GM21526 (cell line): ENCODE data around the gene IL31RA.

Experiments
- ATAC-seq: cut with Tn5 transposase; IDR thresholded peaks from one replicate; pipeline ENCODE4 v1.9.1; 2021; ENCODE audit warnings: moderate library complexity; ENCODE audit not compliant: unreplicated experiment, low FRiP score

Gene IL31RA

DNA sequence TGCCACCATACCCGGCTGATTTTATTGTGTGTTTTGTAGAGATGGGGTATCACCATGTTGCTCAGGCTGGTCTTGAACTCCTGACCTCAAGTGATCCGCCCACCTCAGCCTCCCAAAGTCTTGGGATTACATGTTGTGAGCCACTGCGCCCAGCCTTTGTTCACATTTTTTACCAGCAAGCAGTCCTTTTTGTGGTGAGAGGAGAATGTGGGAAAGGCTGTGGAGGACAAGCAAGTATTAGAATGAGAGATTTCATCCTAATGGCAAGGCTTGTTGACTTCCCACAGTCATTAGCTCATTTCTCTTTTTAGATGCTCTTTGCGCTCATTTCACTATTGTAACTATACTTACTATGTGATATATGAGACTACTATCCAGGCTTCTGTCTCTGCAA lies 6.1 kb downstream of the IL31RA start:
- ATAC-seq: no peak

DNA sequence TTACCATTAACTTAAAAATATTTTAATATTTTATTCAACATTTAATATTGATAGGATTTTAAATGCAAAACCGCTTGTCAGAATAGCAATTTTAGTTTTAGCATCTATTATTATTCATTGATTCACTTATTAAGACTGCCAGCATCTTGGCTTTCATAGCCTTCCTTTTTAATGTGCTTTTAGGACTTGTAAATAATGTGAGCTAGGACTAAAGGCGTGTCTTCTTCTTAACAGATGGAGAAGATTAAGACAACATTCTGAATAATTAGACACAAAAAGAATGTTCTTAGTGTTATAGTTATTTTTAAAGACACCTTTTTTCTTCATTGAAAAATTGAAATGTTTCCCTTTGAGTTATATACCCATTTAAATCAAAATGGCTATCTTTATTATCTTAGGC lies 6.9 kb downstream of the IL31RA start:
- no peak for ATAC-seq

DNA sequence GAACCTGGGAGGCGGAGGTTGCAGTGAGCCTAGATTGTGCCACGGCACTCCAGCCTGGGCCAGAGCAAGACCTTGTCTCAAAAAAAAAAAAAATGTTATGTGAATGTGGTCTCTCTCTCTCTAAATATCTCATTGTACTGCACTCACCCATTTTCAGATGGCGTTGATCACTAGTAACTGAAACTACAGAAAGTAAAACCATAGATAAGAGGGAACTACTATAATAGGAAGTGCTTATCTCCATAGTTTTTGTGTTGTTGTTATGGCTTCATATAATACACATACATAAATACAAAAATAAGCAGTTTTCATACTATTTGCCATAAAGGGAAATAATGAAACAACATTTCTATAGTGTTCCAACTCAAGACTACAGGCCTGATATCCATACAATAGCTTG lies 9.1 kb downstream of the IL31RA start:
- no peak for ATAC-seq

DNA sequence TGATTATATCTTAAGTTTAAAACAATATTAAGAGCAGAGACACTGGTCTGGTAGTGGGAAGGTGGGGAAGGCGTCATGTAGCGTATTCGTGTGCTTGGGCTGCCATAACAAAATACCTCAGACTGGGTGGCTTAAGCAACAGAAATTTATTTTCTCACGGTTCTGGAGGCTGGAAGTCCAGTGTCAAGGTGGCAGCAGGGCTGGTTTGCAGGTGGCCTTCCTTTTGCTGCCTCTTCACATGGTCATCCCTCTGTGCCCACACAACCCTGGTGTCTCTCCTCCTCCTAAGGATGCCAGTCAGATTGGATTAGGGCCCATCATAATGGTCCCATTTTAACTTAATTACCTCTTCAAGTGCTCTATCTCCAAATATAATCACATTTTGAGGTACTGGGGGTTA lies 9.6 kb downstream of the IL31RA start:
- no peak for ATAC-seq

DNA sequence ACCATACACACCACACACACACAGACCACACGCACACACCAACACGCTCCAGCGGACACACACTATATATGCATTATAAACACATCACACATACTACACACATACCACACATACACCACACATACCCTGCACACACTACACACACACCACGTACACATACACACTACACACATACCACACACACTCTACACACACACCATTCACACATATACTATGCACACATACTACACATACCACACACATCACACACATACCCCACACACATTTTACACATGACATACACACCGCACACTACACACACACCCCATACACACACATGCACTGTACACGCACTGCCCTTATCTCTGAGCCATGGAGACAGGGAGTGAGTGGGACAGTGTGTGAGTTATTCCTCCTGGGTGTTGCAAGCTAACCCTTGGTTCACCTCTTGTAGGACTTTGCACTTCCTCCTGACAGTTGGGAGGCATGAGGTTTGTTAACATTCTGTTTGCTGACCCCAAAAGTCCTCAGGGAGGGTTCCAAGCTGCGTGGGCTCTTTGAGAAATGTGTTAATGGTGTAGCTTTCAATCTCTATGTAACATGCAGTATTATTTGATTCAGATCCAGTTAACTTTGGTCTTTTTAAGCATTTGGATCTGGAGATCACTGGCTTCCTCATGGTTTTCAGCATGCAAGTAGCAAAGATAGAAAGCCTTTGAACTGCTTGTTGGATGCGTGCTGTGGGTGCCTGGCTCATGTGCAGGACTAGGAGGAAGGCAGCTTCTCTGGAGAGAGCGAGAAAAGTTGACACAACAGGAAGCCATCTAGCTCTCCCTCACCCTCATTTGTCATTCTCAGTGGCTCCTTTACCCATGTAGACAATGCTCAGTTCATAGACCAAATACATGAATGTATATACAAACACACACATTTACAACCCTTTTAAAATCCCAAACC lies 13.7 kb downstream of the IL31RA start:
- ATAC-seq: no peak

DNA sequence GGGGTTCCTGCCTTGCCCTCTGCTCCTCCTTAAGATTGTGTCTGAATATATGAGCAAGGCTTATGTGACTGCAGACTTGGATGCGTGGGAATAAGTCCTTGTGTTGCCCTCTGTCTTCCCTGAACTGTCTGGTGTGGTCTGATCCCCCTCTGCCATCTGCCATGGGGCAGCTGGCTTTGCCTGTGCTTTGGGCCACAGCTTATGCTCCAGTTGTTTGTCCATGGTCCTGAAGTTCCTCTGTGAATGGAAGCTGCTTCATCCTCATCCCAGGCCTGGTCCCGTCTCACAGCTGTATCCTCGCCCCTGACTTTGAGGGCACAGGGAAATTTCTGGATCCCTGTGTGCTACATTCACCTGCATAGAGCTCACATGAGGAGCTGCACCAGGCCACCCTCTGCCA lies 14.7 kb downstream of the IL31RA start:
- no peak for ATAC-seq

DNA sequence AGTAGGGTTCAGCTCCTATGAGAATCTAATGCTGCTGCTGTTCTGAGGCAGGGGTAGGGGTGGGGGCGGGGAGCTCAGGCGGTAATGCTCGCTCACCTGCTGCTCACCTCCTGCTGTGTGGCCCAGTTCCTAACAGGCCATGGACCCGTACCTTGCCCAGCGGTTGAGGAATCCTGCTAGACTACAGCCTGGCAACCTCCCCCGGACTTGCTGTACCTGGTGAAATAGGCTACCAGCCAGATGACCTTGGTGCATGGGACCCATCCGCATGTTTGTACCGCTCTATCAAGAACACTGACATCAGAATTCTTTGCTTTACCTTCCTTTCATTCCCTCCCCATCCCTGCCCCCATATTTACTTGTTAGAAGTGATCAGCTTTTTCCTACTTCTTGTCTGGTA lies 15.3 kb downstream of the IL31RA start:
- ATAC-seq: no peak

DNA sequence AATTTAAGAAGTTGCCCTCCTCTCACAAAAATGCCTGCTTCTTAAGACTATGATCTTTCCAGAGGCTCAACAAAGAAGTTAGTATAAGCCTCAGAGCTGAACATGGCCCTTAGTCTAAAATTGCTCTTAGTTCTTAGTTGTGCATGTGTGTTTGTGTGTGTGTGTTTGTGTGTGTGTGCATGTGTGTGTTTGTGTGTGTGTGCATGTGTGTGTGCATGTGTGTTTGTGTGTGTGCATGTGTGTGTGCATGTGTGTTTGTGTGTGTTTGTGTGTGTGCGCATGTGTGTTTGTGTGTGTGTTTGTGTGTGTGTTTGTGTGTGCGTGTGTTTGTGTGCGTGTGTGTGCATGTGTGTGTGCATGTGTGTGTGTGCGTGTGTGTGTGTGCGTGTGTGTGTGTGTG lies 15.8 kb downstream of the IL31RA start:
- ATAC-seq: no peak

DNA sequence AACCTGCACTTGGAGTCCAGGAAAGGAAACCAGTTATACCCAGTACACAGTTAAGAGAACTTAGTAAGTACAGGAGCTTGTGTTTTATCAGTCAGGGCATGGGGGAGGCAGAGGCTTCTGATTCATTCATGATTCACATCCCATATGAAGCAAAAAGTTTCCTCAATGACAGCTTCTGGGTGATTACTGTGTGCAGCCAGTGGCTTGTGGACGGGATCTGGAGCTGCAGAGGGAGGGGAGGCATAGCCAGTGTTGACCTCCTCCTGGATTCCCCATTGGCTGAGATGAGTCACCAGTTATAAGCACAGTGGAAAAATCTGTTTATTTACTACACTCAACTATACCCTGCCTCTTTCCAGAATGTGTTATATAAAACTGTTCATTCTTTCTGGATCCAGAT lies 17.7 kb downstream of the IL31RA start:
- ATAC-seq: no peak

DNA sequence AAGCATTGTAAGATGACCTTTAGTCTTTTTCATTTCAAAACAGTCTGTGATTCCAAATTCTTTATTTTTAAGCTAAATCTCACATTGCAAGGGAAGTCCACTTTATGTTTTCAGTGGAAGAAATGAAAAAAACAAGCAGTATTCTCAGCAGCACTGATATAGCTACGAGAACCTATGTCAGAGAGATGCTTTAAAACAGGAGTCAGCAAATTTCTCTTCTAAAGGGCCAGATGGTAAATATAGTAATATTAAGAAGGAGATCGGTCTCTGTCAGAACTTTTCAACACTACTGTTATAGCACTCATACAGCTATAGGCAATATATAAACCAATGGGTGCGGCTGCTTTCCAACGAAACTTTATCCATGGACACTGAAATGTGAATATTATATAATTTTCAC lies 18.7 kb downstream of the IL31RA start:
- no peak for ATAC-seq

DNA sequence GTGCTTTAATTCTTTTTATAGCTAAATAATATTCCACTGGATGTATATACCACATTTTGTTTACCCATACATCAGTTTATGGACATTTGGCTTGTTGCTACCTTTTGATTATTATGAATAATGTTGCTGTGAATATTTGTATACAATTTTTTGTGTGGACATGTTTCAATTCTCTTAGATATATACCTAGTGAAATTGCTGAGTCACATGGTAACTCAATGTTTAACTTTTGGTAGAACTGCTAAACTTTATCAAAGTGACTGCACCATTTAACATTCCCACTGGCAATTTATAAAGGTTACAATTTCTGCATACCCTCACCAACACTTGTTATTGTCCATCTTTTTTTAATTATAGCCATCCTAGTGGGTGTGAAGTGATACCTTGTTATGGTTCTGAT lies 22.1 kb downstream of the IL31RA start:
- ATAC-seq: no peak

DNA sequence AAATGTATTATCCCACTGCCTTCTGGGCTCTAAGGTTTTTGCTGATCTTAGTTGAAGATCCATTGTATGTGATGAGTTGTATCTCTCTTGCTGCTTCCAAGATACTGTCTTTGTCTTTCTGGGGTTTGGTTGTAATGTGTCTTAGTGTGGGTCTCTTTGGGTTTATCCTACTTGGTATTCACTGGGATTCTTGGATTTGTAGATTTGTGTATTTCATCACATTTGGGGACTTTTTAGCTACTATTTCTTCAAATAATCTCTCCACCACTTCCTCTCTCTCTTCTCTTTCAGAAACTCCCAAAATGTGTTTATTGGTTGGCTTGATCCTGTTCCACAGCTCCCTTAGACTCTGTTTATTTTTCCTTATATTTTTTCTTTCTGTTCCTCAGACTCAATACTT lies 26.5 kb downstream of the IL31RA start:
- ATAC-seq: no peak

DNA sequence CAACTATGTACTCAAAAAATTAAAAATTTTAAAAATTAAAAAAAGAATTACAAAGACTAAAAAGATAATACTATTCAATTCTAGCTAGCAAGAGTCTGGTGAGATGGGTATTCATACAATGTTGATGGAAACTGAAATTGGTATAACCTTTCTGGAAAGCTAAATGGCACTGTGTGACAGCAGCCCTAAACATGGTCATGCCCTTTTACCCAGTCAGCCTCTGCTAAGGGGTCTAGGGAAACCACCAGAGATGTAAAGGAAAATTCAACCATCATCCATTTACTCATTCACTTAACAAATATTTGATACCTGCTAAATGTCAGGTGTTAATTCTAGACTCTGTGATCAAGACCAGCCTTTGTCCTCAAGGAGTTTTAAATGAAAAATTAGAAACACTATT lies 29.3 kb downstream of the IL31RA start:
- ATAC-seq: no peak

DNA sequence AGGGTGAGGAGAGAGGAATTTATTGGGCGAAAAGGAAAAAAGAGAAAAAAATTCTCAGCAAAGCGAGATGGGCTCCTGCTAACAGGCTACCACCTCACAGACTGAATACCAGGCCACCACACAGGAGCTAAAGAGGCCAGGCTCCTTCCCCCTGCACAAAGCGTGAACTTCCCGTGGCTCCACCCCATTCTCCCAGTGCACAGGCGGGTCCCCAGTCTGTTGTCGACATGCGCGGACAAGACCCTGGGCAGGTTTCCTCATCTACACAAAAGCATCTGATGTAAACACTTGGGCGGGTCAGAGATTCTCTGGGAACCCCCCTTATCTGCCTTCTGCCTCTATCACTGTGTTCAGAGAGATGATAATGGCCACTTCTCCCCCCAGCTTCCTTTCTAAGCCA lies 34.2 kb downstream of the IL31RA start:
- no peak for ATAC-seq

DNA sequence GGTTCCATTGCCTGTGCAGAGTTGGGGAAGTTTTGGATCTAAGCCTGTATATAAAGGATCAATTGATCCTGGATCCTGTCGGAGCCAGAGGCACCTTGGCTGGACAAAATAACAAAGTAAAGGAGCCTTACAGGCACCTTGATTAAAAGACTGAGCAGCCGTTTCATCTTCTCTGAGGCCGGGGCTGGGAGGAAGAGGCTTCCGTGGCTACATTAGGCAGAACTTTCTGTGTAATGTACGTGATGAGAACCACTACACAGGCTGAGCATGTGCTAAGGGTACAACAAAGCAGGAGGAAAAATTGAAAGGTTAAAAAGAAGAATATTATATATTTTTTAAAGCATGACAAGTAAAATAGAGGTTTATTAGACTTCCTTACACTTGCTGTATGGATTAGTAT lies 37.0 kb downstream of the IL31RA start:
- no peak for ATAC-seq

DNA sequence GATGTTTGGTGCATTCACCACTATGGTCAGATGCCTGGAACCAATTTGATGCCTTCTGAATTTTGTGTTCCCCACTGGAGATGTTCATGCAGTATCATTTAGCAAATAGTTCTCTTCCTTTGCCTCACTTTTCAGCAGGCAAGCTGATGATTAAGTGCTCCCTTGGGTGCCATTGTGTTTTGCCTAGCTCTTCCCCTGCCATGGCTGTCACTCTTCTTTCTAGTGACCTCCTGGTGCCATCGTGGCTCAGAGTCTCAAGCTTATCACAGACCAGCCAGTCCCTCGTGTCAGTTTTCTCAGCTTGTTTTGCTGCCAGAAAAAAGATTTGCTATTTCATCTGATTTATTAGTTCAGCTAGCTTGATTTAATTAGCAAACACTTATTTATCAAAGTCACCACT lies 41.3 kb downstream of the IL31RA start:
- no peak for ATAC-seq

DNA sequence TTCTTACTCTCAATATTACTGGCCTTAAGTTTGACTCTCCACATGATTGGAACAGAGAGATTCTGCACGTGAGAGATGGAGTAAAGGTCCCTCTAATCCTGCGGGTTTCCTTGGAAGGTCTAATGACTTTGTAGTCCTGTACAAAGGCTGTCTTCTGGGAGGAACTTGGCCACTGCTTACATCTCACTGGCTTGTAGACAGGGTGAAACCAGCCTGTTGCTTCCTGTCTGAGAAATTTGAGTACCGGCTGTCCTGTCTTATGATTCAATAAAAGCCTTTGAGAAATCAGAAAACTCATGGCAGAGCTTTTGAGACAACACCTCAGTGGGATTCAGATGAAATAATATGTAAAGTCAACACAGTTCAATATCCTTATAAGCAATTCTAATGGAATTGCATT lies 43.0 kb downstream of the IL31RA start:
- no peak for ATAC-seq

DNA sequence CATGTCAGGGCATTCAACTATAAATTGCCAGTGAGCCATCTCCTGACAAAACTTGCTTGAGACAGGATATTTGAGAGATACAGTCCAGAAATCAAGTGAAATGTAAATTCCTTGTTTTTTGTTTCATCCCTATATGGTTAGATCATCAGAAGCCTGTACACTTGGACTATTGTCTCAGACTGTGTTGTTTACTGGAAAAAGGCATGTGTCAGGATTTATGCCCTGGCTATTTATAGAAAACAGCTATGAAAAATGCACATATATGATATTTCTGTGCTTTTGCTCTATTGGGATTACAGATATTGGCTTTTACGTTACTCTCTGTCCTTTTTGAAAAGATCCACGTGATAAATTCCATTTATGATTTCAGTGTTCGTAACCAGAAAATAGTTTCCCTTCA lies 44.2 kb downstream of the IL31RA start:
- ATAC-seq: no peak

DNA sequence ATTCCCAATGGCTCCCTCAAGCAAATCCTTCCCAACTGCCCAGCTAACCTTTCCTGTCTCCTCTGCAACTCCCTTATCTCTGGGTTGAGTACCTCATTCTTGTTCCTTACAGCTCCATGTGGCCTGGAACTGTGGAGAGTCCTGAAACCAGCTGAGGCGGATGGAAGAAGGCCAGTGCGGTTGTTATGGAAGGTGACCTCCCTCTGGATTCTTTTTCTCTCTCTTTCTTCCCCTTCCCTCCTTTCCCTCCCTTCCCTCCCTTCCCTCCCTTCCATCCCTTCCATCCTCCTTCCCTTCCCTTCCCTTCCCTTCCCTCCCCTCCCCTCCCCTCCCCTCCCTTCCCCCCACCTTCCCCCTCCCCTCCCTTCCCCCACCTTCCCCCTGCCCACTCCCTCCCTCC lies 45.1 kb downstream of the IL31RA start:
- ATAC-seq: no peak

DNA sequence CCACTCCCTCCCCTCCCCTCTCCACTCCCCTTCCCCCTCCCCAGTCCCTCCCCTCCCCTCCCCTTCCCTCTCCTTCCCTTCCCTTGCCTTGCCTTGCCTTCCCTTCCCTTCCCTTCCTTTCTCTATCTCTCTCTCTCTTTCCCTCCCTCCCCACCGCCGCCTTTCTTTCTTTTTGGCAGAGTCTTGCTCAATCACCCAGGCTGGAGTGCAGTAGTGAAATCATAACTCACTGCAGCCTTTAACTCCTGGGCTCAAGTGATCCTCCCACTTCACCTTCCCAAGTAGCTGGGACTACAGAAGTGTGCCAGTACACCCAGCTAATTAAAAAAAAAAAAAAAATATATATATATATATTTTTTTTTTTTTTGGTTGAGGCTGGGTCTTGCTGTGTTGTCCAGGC lies 45.5 kb downstream of the IL31RA start:
- no peak for ATAC-seq

DNA sequence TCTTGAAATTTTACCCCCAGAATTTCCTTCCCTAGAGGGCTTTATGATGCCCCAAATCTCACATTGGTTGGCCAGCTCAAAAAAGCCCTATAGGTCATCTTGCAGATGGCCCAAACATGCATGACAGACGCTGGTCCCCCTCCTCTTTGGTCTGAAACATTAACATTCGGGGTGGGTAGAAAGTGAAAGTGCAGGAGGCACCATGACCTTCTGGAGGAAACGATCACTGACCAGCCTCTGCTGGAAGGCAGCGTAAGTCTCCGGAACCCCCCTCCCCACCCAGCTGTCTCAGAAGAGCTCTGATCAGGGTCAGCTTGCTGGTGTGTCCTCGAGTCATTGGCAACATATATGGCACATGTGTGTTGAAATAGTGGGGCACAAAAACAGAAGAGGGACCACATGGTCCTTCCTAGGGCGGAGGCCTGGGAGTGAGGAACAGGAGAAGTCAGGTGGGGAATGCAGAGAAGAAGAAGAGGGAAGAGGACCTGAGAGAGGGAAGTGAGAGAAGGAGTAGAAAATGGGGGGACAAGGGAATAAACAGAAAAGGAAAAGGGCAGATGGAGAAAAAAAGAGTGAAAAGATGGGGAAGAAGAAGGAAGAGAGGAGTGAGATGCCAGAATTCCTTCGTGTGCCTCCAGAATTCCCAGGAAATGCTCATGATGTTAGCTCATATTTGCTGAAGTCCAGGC lies 46.2 kb downstream of the IL31RA start:
- no peak for ATAC-seq

DNA sequence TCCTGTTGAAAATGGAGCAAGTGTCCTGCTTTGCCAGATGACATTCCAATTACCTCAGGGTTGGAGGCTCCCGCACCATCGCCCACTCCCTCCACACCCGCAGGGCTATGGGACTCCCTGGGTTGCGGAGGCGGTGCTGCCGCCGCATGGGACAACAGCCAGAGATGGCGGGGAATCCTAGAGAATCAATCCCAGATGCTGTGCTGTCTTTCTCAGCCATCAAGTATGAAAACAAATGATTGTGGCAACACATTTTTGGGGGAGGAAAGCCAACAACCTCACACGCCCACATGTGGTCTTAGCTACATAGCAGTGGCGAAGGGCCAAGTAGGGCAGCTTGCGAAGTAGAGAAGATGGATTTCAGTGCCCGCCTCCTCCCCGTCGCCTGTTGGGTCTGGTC lies 46.7 kb downstream of the IL31RA start:
- no peak for ATAC-seq
